Mucosa of descending colon (tissue), 3 donors: Measurements from ENCODE around the gene KIAA0825. TPM values are rescaled to one million over a fixed set of nuclear protein-coding genes. Genes with fewer than 3 reads are reported as not detected.

Experiments
- ATAC-seq: fragments of 200-7000 bp; cut with Tn5 transposase; one replicate; pipeline ENCODE4 v1.9.1; 2020; ENCODE audit warnings: mild to moderate bottlenecking, moderate library complexity
- DNase-seq, 3 donors: peaks; one replicate each; pipeline ENCODE4 v3.0.0-alpha.2; 2020
- H3K36me3 ChIP-seq: fragments of 200-600 bp; one replicate; pipeline ENCODE4 v1.8.0; 2021; ENCODE audit warnings: low read depth, mild to moderate bottlenecking
- H3K4me1 ChIP-seq: fragments of 200-600 bp; one replicate; pipeline ENCODE4 v1.8.0; 2021; ENCODE audit warnings: low read depth, mild to moderate bottlenecking
- H3K4me3 ChIP-seq: fragments of 200-600 bp; one replicate; pipeline ENCODE4 v1.8.0; 2021; ENCODE audit warnings: mild to moderate bottlenecking
- H3K9me3 ChIP-seq: fragments of 200-600 bp; one replicate; pipeline ENCODE4 v1.8.0; 2021; ENCODE audit warnings: mild to moderate bottlenecking
- CTCF ChIP-seq: fragments of 200-600 bp; IDR thresholded peaks from one replicate; pipeline ENCODE4 v1.8.0; 2022; ENCODE audit warnings: antibody characterized with exemption, mild to moderate bottlenecking
- intact Hi-C, 2 donors: fragments of 100-400 bp; cut with DNase I in 1 of 2; cut with micrococcal nuclease in 1 of 2; formaldehyde crosslinking; loops; one replicate each; pipeline versions ENCODE4 v1.11.0 to v1.11.1; 2022; cut with DNase I, micrococcal nuclease
- total RNA-seq, 3 donors: library from RNA; stranded (reverse); fragmentation: NEBNext Ultra II Directional in 2 of 3; extraction: Animal tissue kit (Norgen Biotek cat#: 25700) in 2 of 3; gene quantifications; one replicate each; pipeline versions ENCODE4 v1.2.1 to v1.2.4, GENCODE V29; 2021 to 2023
- donor health status: DM: no; HTN: no; CAD: no; lungs with moderate emphysema.
- donor health status: DM: no; HTN: no; CAD: no.
- donor health status: DM: no; HTN: yes; CAD: no.

The KIAA0825 gene
- total RNA-seq, 3 donors from 2014 or later, result 2.6 to 3.6 (median 3.1) TPM

DNA sequence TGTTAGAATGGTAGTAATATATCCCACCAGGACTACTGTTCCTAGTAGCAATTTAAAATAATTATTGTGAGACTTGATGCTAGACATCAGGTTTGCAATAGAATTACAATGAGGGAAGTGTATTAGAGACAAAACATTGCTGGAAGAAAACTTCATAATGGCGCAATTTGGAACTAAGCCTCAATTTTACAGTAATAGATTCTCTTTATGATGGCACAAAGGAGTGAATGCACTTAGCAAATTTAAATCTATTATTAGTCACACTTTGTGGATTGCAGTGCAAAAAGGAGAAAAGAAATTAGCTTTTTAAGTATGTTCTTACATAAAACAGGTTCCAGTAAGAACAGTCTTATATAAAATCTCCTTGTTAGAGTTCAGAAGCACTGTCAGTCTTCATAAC, 358.3 kb downstream of the KIAA0825 start:
- ATAC-seq, result no peak
- TF ChIP-seq CTCF, result no peak

GRCh38 chr5:94254214-94254613, 364.2 kb downstream of the KIAA0825 start:
- no peaks in the 10 kb centered on the region for H3K36me3 ChIP-seq
- no peaks in the 10 kb centered on the region for H3K9me3 ChIP-seq
- H3K4me3 ChIP-seq, result no peak overlapping the region
- TF ChIP-seq CTCF, result no peak
- intact Hi-C loops, result no loop called here
- no peak for ATAC-seq
- no peak for DNase-seq
- no peaks in the 10 kb centered on the region for H3K4me1 ChIP-seq

More for the DNA sequence above, 358.3 kb downstream of the KIAA0825 start:
- H3K9me3 ChIP-seq, result no peaks in the 10 kb centered on the region
- no peak for DNase-seq
- no peaks in the 10 kb centered on the region for H3K36me3 ChIP-seq
- no peaks in the 10 kb centered on the region for H3K4me1 ChIP-seq
- no peak overlapping the region for H3K4me3 ChIP-seq
- intact Hi-C loops, result no loop called here

DNA sequence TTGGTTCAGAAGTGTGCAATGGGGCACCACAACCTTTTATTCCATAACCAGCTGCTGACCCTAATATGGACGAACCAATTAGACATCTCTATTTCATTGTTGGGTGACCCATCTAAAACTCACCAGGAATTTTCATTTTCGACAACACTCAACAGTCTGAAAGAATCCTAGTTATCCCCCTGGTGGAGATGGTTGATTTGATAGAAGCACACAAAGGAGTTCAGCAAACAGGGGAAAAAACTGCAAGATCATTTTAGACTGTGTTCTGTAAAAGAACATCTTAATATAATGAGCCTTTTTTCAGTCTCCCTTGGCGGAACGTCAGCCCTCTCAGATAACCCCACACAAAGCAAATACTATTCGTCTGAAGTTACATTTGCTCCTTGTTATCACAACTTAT, 367.4 kb downstream of the KIAA0825 start:
- Histone ChIP-seq H3K9me3 (no peaks in the 10 kb centered on the region), H3K4me3 (no peak overlapping the region), H3K36me3 (no peaks in the 10 kb centered on the region), H3K4me1 (no peaks in the 10 kb centered on the region)
- intact Hi-C loops, result no loop called here
- DNase-seq, result no peak
- no peak for TF ChIP-seq CTCF
- ATAC-seq, result no peak

DNA sequence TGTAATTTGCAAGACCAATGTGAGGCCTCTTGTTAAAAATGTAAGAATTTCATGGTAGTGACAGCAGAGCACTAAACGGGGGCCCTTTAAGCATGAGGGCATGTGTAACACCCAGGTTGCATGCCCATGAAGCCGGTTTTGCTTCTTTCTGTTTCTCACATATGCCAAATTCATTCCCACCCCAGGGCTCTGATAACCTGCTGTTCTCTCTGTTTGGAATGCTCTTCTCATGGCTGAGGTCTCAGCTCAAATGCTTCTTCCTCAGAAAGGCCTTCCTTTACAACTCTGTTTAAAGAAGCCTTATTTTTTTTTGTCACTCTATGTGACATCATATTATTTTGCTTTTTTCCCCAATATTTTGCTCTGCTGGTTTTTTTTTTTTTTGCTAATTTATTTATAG, 369.0 kb downstream of the KIAA0825 start:
- Histone ChIP-seq H3K9me3 (no peaks in the 10 kb centered on the region), H3K4me3 (no peak overlapping the region), H3K36me3 (no peaks in the 10 kb centered on the region), H3K4me1 (no peaks in the 10 kb centered on the region)
- intact Hi-C loops, result no loop called here
- DNase-seq (no peak), ATAC-seq (no peak)
- no peak for TF ChIP-seq CTCF

DNA sequence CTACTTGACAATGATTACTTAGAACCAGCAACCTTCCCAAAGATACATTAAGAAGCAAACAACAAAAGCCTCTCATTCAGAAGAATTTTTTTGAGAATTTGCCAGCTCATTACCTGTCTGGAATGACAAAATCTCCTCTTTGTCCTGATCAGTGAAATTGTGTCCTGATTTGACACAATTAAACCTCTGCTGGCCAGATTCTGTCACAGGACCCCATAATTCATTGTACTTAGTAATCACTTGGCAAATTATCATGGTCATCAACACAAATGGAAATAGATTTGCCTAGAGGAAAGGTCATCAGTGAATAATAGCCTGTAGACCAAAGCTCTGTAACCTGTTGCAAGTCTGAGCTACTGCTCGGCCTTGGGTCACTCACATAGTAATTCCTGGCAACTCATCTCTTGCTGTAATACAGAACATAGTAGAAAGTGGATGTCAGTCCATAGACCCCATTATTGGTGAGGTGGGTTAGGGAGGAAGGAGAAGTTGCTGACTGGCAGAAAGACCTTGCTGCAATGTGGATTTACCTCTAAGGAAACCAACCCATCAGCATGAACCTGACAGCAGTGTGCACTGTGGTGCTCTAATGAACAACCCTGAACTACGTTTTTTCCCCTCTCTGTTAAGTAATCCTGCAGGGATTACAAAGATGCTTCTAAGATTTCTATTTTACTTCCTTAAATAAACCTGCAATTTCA, 370.1 kb downstream of the KIAA0825 start:
- no peak overlapping the region for H3K4me3 ChIP-seq
- H3K9me3 ChIP-seq, result no peaks in the 10 kb centered on the region
- TF ChIP-seq CTCF, result no peak
- ATAC-seq (no peak), DNase-seq (no peak)
- H3K4me1 ChIP-seq, result no peaks in the 10 kb centered on the region
- intact Hi-C loops, result no loop called here
- no peaks in the 10 kb centered on the region for H3K36me3 ChIP-seq

DNA sequence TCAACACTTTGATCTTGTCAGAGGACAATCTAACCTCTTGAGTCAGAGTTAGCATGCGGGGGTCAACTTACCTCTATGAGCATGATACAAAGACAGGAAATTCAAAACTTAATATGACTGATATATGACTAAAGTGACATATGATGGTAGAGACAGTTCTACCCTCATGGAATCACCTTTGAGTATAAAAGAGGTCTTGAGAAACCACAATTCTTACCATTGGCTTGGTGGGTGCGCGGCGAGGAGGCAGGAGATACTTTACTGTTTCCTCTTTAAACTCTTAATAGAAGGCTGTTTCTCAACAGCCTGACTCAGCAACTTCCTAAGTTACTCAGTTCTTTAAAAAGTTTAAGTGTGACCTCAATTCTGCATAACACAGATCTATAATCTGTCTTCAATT, 372.8 kb downstream of the KIAA0825 start:
- TF ChIP-seq CTCF, result no peak
- DNase-seq, result no peak
- no peaks in the 10 kb centered on the region for H3K4me1 ChIP-seq
- H3K9me3 ChIP-seq, result no peaks in the 10 kb centered on the region
- no peak overlapping the region for H3K4me3 ChIP-seq
- ATAC-seq, result no peak
- intact Hi-C loops, result no loop called here
- H3K36me3 ChIP-seq, result no peaks in the 10 kb centered on the region
